ENCODE data around the gene PHACTR1. TPM values are rescaled to one million over a fixed set of nuclear protein-coding genes. Genes with fewer than 3 reads are reported as not detected.

PHACTR1 gene
- total RNA-seq, 4 donors from 2014 or later, result 2.6 to 11.2 (median 4.9) TPM

DNA sequence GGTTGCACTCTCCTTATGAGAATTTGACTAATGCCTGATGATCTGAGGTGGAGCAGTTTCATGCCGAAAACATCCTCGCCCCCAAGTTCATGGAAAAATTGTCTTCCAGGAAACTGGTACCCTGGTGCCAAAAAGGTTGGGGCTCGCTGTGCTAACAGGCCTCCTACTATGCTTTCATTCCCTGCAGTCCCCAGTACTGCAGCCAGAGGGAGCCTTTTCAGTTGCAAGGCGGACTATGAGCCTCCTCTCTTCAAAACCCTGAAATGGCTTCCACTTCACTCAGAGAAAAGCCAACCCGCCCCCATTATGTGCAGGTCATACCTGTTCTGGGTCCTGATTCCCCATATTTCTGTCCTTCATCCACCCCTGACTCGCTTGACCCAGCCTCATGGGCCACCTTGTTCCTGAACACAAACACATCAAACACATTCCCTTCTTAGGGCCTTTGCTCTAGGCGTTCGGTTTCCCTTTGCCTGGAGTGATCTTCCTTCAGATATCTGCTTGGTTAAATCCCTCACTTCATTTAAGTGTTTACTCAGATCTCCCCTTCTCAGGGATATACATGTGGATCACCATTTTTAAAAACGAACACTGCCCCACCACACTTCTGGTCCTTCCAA lies 173.7 kb downstream of the PHACTR1 start:
- TF ChIP-seq, protein P1, sequence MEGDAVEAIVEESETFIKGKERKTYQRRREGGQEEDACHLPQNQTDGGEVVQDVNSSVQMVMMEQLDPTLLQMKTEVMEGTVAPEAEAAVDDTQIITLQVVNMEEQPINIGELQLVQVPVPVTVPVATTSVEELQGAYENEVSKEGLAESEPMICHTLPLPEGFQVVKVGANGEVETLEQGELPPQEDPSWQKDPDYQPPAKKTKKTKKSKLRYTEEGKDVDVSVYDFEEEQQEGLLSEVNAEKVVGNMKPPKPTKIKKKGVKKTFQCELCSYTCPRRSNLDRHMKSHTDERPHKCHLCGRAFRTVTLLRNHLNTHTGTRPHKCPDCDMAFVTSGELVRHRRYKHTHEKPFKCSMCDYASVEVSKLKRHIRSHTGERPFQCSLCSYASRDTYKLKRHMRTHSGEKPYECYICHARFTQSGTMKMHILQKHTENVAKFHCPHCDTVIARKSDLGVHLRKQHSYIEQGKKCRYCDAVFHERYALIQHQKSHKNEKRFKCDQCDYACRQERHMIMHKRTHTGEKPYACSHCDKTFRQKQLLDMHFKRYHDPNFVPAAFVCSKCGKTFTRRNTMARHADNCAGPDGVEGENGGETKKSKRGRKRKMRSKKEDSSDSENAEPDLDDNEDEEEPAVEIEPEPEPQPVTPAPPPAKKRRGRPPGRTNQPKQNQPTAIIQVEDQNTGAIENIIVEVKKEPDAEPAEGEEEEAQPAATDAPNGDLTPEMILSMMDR (IDR thresholded peaks at IDR 0.05; ENCODE audit: low read depth), result no peak

DNA sequence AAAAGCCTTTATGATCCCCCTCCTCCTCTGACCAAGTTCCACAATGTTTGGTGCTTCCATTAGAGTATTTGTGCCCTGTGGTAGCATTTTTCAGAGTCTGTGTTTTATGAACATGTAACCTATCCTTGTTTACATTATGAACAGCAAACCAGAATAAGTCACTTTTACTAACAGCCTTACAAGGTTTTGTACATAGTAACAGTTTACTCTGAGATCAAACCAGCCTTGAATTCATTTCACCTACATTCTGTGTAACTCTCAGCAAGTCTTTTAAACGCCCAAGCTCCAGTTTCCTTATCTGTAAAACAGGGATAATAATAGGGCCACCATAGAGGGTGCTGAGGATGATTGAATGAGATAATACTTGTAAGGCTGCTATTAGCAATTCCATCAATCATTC lies 175.0 kb downstream of the PHACTR1 start:
- TF ChIP-seq, protein P1 (IDR thresholded peaks at IDR 0.05; ENCODE audit: low read depth), result no peak

DNA sequence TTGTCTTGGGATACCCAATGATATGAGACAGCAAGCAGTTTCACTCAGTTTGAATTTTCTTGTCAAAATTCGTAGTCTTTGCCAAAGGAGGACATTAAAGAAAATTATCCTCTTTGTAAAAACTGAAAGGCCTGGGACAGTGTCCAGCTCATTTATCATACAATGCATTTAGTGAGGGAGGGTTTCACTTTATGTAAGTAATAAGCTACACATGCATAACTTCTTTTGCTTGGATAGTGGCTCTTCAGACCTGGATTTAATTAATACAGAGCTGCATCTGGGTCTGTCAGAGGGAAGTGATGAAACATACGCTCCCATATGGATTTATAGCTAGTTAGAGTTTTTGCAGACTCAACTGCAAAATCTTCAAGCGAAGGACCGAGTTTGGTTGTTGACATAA lies 175.6 kb downstream of the PHACTR1 start:
- TF ChIP-seq, protein P1 (IDR thresholded peaks at IDR 0.05; ENCODE audit: low read depth), result no peak

DNA sequence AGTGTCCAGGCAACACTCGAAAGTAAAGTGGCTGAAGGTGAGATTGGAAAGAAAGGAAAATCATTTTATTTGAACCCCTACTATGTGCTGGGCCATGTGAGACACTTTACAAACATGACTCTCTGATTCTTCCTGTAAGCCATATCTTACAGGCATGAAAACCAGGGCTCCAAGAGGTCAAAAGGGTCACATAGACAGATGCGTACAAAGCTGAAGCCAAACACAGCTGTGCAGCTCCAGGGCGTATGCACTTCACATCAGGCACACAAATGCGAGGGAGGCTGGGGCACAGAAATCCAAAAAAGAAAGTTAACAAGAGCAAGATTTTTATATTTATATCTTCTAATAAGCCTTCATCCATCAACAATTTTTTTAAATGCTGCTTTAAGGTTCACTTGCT lies 176.5 kb downstream of the PHACTR1 start:
- TF ChIP-seq, protein P1 (IDR thresholded peaks at IDR 0.05; ENCODE audit: low read depth), result no peak

DNA sequence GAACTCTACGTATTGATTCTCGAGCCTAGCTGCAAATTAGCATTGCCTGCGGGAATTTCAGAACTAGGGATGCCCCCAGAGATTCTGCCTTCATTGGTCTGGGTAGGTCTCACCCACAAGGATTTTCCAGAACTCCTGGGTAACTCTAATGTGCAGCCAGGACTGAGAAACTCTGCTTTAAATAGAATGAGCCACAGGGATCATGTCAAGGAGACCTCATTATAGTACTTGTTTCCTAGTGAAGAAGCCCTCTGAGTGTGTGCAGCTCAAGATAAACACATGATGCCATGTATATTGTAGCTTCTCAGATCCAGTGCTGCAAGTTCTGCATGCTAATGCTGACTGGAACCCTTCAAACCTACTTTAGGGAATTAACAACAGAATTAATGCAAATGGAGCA lies 179.2 kb downstream of the PHACTR1 start:
- TF ChIP-seq, protein P1 (IDR thresholded peaks at IDR 0.05; ENCODE audit: low read depth), result no peak

DNA sequence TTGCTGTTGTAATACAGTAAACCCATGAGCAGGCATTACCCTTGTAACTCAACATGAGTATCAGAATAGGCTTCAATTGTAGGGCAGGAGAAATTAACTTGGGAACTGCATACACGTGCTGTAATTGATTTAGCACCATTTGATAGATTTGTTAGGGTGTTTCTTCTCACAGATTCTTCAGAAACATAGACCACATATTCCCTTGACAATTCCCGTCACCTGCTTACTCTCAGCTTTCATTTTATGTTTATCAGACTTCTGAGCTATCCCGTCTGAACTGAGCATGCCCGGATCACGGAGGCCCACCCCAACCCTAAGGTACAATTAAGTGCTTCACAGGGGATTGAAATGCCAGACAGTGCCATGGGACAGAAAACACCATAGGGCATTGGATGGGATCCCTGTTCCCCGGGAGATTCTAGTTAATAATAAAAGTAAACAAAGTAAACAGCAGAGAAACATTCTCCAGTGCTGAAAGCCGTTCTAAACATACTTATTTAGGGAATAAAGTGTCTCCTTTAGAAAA lies 179.7 kb downstream of the PHACTR1 start:
- TF ChIP-seq, protein P1 (IDR thresholded peaks at IDR 0.05; ENCODE audit: low read depth), result no peak

DNA sequence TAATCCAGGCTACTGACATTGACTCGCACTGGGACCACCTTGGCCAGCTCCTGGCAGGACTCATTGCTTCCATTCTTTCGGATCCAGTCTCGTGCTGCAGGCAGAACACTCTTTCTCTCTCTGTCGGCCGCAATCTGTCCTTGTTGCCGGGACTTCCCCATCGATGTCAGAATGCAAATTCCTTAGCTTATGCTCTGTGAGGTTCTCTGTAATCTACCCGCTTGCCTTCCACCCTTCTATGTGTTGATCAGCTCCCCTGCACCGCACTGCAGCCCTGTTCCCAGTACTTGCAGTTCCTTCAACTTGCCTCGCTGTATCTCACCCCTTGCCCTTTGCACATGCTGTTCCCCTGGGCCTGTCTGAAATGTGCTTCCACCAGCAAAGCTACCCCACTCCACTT lies 182.0 kb downstream of the PHACTR1 start:
- TF ChIP-seq, protein P1 (IDR thresholded peaks at IDR 0.05; ENCODE audit: low read depth), result no peak

Data from subcutaneous adipose tissue (tissue), 4 donors.